Upper lobe of left lung (tissue), 4 donors: Measurements from ENCODE around the gene ELANE.
A peak's percentile ranks its signal among the peaks of the same experiment; 100 is the strongest.

ENCODE experiments used
- CTCF ChIP-seq, 6 experiments: fragments of 450-650 bp in 4 of 6; fragments of 200-600 bp in 2 of 6; sonication (generic) in 2 of 6; IDR thresholded peaks; one replicate each; pipeline ENCODE4 v1.5.1; 2016 to 2019; ENCODE audit warnings: antibody characterized with exemption in 6 of 6
- POLR2A ChIP-seq, 4 donors: fragments of 450-650 bp; IDR thresholded peaks; one replicate each; pipeline ENCODE4 v1.5.1; 2016 to 2017; ENCODE audit warnings: antibody characterized with exemption in 4 of 4, mild to moderate bottlenecking in 2 of 4
- POLR2AphosphoS5 ChIP-seq, 2 donors: sonication (generic); formaldehyde crosslinking; IDR thresholded peaks; one replicate each; pipeline ENCODE4 v1.5.1; 2017; ENCODE audit warnings: antibody characterized with exemption in 2 of 2

- TF ChIP-seq POLR2A (IDR thresholded peaks at IDR 0.05) (peak in 1 of 4 donors; percentile 75), CTCF (IDR thresholded peaks at IDR 0.05) (peak in 1 of 6 experiments; percentile 18), POLR2AphosphoS5 (IDR thresholded peaks at IDR 0.05) (peak; percentile 65 to 86)
These were observed 41.0 kb downstream of the ELANE start, which contains the start of the genes MED16 and RNU6-9 for GRCh38 chr19:892894-893689.
